ENCODE measurements around the gene KLRC4. TPM values are rescaled to one million over a fixed set of nuclear protein-coding genes. Genes with fewer than 3 reads are reported as not detected.

KLRC4 gene
- not detected in 2 replicates for total RNA-seq
- polyA plus RNA-seq, result not detected in 2 replicates
- not detected in 2 replicates for polyA plus RNA-seq (2012)
- polyA minus RNA-seq (ENCODE audit: low replicate concordance), result not detected in 2 replicates

- H3K9me3 ChIP-seq (ENCODE audit: control insufficient read depth, insufficient read depth, low read depth, low read length), result no peaks in the 10 kb centered on the region
- no peak within 1 kb of the TSS for H3K9ac ChIP-seq (ENCODE audit: insufficient read depth, low read length)
- no peaks in the 10 kb centered on the region for H3K27me3 ChIP-seq (ENCODE audit: control insufficient read depth, insufficient read depth, low read length)
- no peak for TF ChIP-seq EZH2 (IDR thresholded peaks at IDR 0.05; ENCODE audit: low read length, missing control alignments)
- TF ChIP-seq CTCF (conservative IDR thresholded peaks at IDR 0.05 in 1 of 2, IDR thresholded peaks at IDR 0.05 in 1 of 2; ENCODE audit: low read depth in 1 of 2, low read length in 2 of 2), result no peak
- no peaks in the 10 kb centered on the region for H4K20me1 ChIP-seq (ENCODE audit: control insufficient read depth, extremely low read depth, insufficient read depth, low read length)
- no peak within 1 kb of the TSS for H3K27ac ChIP-seq (ENCODE audit: insufficient read depth, low read length)
- no peaks in the 10 kb centered on the region for H3K36me3 ChIP-seq (ENCODE audit: control insufficient read depth, insufficient read depth, low read length)
- H3K4me2 ChIP-seq (ENCODE audit: extremely low read depth, insufficient read depth, low read length), result no peak within 1 kb of the TSS
- DNase-seq (ENCODE audit: low read depth in 2 of 2), result peak; percentile 3 to 56
- no peak within 1 kb of the TSS for H3K4me3 ChIP-seq (replicated peaks in 1 of 4; ENCODE audit: control extremely low read depth in 1 of 4, insufficient read depth in 1 of 4, low read depth in 3 of 4, low read length in 4 of 4)
- no peaks in the 10 kb centered on the region for H3K4me1 ChIP-seq (ENCODE audit: control insufficient read depth, extremely low read depth, insufficient read depth, low read length)
- no peak within 1 kb of the TSS for H2AFZ ChIP-seq (ENCODE audit: low read length)
- no peaks in the 10 kb centered on the region for H3K79me2 ChIP-seq (ENCODE audit: control insufficient read depth, insufficient read depth, low read length)
Measured at GRCh38 chr12:10409392-10409791, at the start of gene KLRC4. Gene KLRC4, minus strand, starts transcription at chr12:10409757. Its CDS starts 182 bp downstream, at chr12:10409575.

- no peak for TF ChIP-seq EZH2 (IDR thresholded peaks at IDR 0.05; ENCODE audit: low read length, missing control alignments)
- TF ChIP-seq CTCF (conservative IDR thresholded peaks at IDR 0.05 in 1 of 2, IDR thresholded peaks at IDR 0.05 in 1 of 2; ENCODE audit: low read depth in 1 of 2, low read length in 2 of 2), result no peak
- Histone ChIP-seq H3K4me2 (ENCODE audit: extremely low read depth, insufficient read depth, low read length) (no peak overlapping the region), H3K79me2 (ENCODE audit: control insufficient read depth, insufficient read depth, low read length) (no peaks in the 10 kb centered on the region), H3K4me3 (replicated peaks in 1 of 4; ENCODE audit: control extremely low read depth in 1 of 4, insufficient read depth in 1 of 4, low read depth in 3 of 4, low read length in 4 of 4) (no peak overlapping the region), H3K4me1 (ENCODE audit: control insufficient read depth, extremely low read depth, insufficient read depth, low read length) (no peaks in the 10 kb centered on the region), H3K9ac (ENCODE audit: insufficient read depth, low read length) (no peak overlapping the region), H4K20me1 (ENCODE audit: control insufficient read depth, extremely low read depth, insufficient read depth, low read length) (no peaks in the 10 kb centered on the region), H2AFZ (ENCODE audit: low read length) (no peak overlapping the region), H3K27me3 (ENCODE audit: control insufficient read depth, insufficient read depth, low read length) (no peaks in the 10 kb centered on the region), H3K36me3 (ENCODE audit: control insufficient read depth, insufficient read depth, low read length) (no peaks in the 10 kb centered on the region), H3K27ac (ENCODE audit: insufficient read depth, low read length) (no peak overlapping the region), H3K9me3 (ENCODE audit: control insufficient read depth, insufficient read depth, low read depth, low read length) (no peaks in the 10 kb centered on the region)
- no peak for DNase-seq (ENCODE audit: low read depth in 2 of 2)
Measured at GRCh38 chr12:10457760-10458159, 48.2 kb upstream of the KLRC4 start.

- H3K27me3 ChIP-seq (ENCODE audit: control insufficient read depth, insufficient read depth, low read length), result no peaks in the 10 kb centered on the region
- no peaks in the 10 kb centered on the region for H3K9me3 ChIP-seq (ENCODE audit: control insufficient read depth, insufficient read depth, low read depth, low read length)
- H3K9ac ChIP-seq (ENCODE audit: insufficient read depth, low read length), result no peak overlapping the region
- no peaks in the 10 kb centered on the region for H3K36me3 ChIP-seq (ENCODE audit: control insufficient read depth, insufficient read depth, low read length)
- no peak overlapping the region for H3K27ac ChIP-seq (ENCODE audit: insufficient read depth, low read length)
- H2AFZ ChIP-seq (ENCODE audit: low read length), result no peak overlapping the region
- peak in 1 of 2 donors; percentile 3 for DNase-seq (ENCODE audit: low read depth in 2 of 2)
- H3K4me3 ChIP-seq (replicated peaks in 1 of 4; ENCODE audit: control extremely low read depth in 1 of 4, insufficient read depth in 1 of 4, low read depth in 3 of 4, low read length in 4 of 4), result no peak overlapping the region
- no peak for TF ChIP-seq CTCF (conservative IDR thresholded peaks at IDR 0.05 in 1 of 2, IDR thresholded peaks at IDR 0.05 in 1 of 2; ENCODE audit: low read depth in 1 of 2, low read length in 2 of 2)
- TF ChIP-seq EZH2 (IDR thresholded peaks at IDR 0.05; ENCODE audit: low read length, missing control alignments), result no peak
- no peaks in the 10 kb centered on the region for H3K79me2 ChIP-seq (ENCODE audit: control insufficient read depth, insufficient read depth, low read length)
- no peak overlapping the region for H3K4me2 ChIP-seq (ENCODE audit: extremely low read depth, insufficient read depth, low read length)
- H4K20me1 ChIP-seq (ENCODE audit: control insufficient read depth, extremely low read depth, insufficient read depth, low read length), result no peaks in the 10 kb centered on the region
- no peaks in the 10 kb centered on the region for H3K4me1 ChIP-seq (ENCODE audit: control insufficient read depth, extremely low read depth, insufficient read depth, low read length)
Measured at GRCh38 chr12:10456856-10457255, 47.3 kb upstream of the KLRC4 start.

Measured in fibroblast of lung (primary cell).